Left kidney (tissue), 2 donors: ENCODE results near the gene CHRNA10. TPM values are rescaled to one million over a fixed set of nuclear protein-coding genes. Genes with fewer than 3 reads are reported as not detected.
"Not testable (repeated sequence)": the region's sequence is repeated elsewhere in the genome, so short reads cannot be mapped to it uniquely, and the experiment has no call there.

ENCODE experiments used
- DNase-seq: peaks from one replicate; pipeline ENCODE4 v3.0.0-alpha.2; 2013
- polyA plus RNA-seq: library from polyadenylated mRNA; unstranded; fragments of 120-200 nt; gene quantifications from one replicate; pipeline ENCODE4 v1.2.1, GENCODE V29; 2013; ENCODE audit not compliant: insufficient read length

The CHRNA10 gene
- polyA plus RNA-seq, 1 donor = 2.9 TPM

GRCh38 chr11:3665336-3666022 lies 5.7 kb downstream of the CHRNA10 start:
- no peak for DNase-seq

GRCh38 chr11:3664032-3664630 lies 7.1 kb downstream of the CHRNA10 start:
- DNase-seq = no peak

- DNase-seq = no peak
These were observed 8.3 kb downstream of the CHRNA10 start for GRCh38 chr11:3662856-3663255.

- no peak for DNase-seq
These were observed 10.2 kb downstream of the CHRNA10 start for GRCh38 chr11:3660960-3661359.

DNA sequence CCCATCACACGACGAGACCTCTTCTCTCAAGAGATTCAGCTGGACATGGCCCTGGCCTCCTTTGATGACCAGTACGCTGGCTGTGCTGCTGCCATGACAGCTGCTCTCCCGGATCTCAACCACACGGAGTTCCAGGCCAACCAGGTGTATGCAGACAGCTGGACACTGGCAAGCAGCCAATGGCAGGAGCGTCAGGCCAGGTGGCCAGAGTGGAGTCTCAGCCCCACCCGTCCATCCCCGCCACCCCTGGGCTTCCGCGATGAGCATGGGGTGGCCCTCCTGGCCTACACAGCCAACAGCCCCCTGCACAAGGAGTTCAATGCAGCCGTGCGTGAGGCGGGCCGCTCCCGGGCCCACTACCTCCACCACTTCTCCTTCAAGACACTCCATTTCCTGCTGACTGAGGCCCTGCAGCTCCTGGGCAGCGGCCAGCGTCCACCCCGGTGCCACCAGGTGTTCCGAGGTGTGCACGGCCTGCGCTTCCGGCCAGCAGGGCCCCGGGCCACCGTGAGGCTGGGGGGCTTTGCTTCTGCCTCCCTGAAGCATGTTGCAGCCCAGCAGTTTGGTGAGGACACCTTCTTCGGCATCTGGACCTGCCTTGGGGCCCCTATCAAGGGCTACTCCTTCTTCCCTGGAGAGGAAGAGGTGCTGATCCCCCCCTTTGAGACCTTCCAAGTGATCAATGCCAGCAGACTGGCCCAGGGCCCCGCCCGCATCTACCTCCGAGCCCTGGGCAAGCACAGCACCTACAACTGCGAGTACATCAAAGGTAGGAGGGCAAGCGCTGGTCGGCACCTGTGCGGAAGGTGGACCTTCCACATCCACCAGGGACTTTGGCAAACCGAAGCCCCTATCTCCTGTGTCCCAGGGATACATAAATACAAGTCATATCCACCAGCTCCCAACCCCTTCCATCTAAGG lies 11.3 kb downstream of the CHRNA10 start:
- DNase-seq = no peak

DNA sequence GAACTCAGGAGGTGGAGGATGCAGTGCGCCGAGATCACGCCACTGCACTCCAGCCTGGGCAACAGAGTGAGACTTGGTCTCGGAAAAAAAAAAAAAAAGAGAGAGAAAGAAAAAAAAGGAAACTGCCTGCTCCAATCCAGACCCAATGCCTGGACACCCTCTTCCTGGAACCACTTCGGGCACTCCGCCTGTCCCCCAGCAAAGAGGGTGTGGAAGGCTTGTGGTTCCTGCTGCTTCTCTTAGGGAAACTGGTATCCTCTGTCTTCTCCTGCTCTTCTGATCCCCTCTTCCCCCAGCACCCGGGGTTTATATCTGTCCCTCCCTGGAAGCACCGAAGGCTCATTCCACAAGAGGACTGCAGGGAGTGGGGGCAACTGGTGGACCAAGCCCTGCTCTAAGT lies 12.9 kb downstream of the CHRNA10 start:
- no peak for DNase-seq

- not testable (repeated sequence) for DNase-seq
These were observed 13.9 kb downstream of the CHRNA10 start for GRCh38 chr11:3657331-3657730.

- DNase-seq = no peak
These were observed 15.6 kb downstream of the CHRNA10 start for GRCh38 chr11:3655547-3655946.

- DNase-seq = not testable (repeated sequence)
These were observed 18.7 kb downstream of the CHRNA10 start for GRCh38 chr11:3652514-3652913.

GRCh38 chr11:3649374-3649773 lies 21.8 kb downstream of the CHRNA10 start:
- not testable (repeated sequence) for DNase-seq

DNA sequence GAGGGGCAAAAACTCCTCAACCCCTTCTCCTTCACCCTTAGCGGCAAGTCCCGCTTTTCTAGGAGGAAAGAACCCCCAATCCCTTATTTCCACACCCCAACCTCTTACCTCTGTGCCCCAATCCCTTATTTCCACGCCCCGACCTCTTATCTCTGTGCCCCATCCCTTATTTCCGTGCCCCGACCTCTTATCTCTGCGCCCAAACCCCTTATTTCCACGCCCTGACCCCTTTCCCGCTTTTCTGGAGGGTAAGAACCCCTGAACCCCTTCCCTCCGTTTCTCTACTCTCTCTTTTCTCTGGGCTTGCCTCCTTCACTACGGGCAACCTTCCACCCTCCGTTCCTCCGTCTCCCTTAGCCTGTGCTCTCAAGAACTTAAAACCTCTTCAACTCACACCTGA lies 22.3 kb downstream of the CHRNA10 start:
- not testable (repeated sequence) for DNase-seq

DNA sequence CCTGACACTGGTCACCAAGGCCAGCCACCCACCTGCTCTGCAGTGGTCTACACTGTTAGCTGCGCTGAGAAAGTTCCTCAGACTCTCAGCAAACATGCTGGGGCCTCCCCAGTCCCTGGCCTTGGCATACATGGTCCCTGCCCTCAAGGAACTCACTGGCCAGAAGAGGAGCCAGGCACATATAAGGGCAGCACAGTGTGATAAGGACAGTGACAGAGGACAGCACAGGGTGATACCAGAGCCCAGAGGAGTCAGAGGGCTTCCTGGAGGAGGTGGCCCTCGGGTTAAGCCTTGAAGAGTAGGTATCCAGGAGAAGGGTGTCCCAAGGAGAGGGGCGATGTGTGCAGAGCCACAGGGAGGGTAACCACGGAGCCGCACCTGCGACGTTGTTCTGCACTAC lies 25.6 kb downstream of the CHRNA10 start:
- DNase-seq = no peak

- DNase-seq = no peak
These were observed 26.4 kb downstream of the CHRNA10 start, which contains the start of gene ART1 for GRCh38 chr11:3644817-3645235. TSS of gene ART1 (plus strand) at chr11:3645128. CDS start at chr11:3659214, 14,086 bp downstream.

GRCh38 chr11:3643102-3643546 lies 28.1 kb downstream of the CHRNA10 start:
- DNase-seq = not testable (repeated sequence)

DNA sequence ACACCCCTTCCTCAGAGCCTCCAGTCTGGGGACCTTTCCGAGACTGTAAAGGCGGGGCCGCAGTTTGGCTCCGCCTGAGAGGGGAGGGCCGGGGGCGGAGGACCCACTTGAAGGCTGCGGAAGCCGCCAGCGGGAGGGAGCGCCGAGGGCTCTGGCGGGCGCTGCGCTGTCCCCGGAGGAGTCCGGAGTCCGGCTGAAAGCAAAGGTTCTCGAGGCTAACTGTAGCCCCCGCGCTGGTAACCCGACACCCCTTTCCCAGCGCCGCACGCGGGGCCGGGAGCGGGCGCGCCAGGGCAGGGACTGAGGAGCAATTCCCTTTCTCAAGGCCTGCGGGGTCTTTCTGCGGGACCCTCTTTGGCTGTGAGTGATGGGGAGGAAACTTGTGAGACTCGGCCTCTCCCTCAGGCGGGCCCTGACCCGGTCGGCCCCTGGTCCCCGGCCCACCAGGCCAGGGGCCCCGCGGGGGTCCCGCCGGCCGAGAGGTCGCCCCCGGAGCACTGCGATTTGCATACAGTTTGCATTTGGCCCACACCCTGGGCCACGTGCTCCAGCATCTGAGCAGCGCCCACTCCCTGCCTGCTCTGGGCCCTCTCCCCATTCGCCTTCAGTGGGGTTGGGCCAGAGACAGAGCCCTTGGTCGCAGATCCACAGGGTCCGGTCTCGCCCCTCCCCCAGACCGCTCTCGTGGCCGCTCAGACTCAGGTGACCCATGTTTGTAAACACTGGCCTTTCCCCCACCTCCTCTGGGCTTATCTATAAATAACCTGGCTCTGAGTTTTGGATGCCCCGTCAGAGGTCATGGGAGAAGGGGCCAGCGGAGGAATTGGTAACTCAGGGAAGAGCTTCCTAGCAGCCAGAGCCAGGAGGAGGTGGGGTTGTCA lies 28.9 kb downstream of the CHRNA10 start:
- DNase-seq = peak; percentile 86

GRCh38 chr11:3641701-3642070 lies 29.5 kb downstream of the CHRNA10 start, which contains the start of gene ART5:
TSS of gene ART5 (minus strand) at chr11:3641992. CDS start at chr11:3641862, 130 bp downstream.
- no peak for DNase-seq

GRCh38 chr11:3641191-3641590 lies 30.0 kb downstream of the CHRNA10 start:
- no peak for DNase-seq

GRCh38 chr11:3639841-3640240 lies 31.3 kb downstream of the CHRNA10 start:
- no peak for DNase-seq

- no peak for DNase-seq
These were observed 32.7 kb downstream of the CHRNA10 start for GRCh38 chr11:3638513-3638912.

- DNase-seq = no peak
These were observed 34.0 kb downstream of the CHRNA10 start for GRCh38 chr11:3637201-3637600.

DNA sequence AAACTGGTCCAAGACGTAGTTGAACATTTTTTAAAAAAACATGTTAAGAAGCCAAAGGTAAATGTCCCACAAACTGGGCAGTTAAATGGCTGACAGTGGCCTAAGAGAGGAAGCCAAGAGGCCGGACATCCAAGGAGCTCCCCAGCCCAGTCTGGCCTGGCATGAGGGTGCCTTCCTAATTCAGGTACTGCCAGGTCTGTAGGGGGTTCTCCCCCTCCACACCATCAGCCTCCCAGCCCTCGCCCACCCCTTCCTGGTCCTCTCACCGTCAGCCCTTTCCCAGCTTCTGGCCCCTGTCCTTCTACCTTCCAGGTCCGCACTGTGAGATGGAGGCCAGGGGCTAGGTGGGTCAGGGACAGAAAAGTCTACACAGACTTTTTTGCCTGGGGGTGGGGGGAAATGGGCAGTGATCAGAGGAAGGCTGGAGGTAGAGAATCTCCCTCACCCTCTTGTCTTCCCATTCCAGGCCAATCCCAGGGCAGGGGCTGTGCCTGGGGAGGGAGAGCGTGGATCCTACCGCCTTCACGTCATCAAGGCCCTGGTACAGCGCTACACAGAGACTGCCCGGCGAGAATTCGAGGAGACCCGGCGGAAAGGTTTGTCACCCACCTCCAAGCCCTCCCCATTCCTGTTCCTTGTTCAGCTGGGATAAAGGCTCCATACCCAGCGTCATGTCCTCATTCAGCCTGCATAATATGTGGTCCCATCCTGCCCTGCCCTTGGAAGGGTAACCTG lies 35.4 kb downstream of the CHRNA10 start:
- DNase-seq = no peak
